ENCODE data around the gene INSYN2B.

- TF ChIP-seq POLR2A (IDR thresholded peaks at IDR 0.05) (no peak), CTCF (IDR thresholded peaks at IDR 0.05) (no peak)
These were observed 100.2 kb downstream of the INSYN2B start for GRCh38 chr5:169880012-169880663.
